ENCODE data around the gene MED17.

DNA sequence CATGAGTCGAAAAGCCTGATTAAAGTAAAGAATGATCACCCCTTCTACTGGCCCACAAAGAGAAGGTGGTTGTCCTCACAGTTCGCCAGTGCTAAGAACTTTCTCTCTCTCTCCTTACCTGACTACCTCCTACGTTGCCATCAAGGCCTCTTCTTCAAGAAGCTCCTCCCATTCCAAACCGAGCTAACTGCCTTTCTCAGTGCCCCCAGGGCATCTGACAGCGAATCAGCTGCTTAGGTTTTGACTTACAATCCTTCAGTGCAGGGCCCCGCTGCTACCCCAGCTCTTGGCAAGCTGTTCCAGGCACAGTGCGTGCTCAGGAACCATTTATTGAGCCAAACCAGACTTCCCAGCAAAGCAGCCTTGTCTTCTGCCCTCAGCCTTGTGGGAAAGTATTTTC lies 60.5 kb downstream of the MED17 start:
- TF ChIP-seq, protein P1, sequence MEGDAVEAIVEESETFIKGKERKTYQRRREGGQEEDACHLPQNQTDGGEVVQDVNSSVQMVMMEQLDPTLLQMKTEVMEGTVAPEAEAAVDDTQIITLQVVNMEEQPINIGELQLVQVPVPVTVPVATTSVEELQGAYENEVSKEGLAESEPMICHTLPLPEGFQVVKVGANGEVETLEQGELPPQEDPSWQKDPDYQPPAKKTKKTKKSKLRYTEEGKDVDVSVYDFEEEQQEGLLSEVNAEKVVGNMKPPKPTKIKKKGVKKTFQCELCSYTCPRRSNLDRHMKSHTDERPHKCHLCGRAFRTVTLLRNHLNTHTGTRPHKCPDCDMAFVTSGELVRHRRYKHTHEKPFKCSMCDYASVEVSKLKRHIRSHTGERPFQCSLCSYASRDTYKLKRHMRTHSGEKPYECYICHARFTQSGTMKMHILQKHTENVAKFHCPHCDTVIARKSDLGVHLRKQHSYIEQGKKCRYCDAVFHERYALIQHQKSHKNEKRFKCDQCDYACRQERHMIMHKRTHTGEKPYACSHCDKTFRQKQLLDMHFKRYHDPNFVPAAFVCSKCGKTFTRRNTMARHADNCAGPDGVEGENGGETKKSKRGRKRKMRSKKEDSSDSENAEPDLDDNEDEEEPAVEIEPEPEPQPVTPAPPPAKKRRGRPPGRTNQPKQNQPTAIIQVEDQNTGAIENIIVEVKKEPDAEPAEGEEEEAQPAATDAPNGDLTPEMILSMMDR (IDR thresholded peaks at IDR 0.05; ENCODE audit: low read length): no peak
- TF ChIP-seq EZH2 (IDR thresholded peaks at IDR 0.05; ENCODE audit: borderline replicate concordance, low read length): no peak

Data from OCI-LY1 (cell line).